B cell (primary cell): Measurements from ENCODE around the gene DNHD1. TPM values are rescaled to one million over a fixed set of nuclear protein-coding genes. Genes with fewer than 3 reads are reported as not detected.

Experiments
- ATAC-seq: fragments of 200-7000 bp; cut with Tn5 transposase; one replicate; pipeline ENCODE4 v1.10.0; 2021; ENCODE audit warnings: low read depth, mild to moderate bottlenecking, moderate number of reproducible peaks, moderate library complexity
- CTCF ChIA-PET: fragments of 350-600 bp; sonication (Branson Sonifier 250); formaldehyde crosslinking; loops from one replicate; lab custom pipeline; 2021; ENCODE audit warnings: antibody characterized with exemption, inconsistent platforms; lab: Charles Lee
- POLR2A ChIA-PET: fragments of 350-600 bp; sonication (Branson Sonifier 250); formaldehyde crosslinking; loops from one replicate; lab custom pipeline; 2021; ENCODE audit warnings: antibody characterized with exemption; lab: Charles Lee
- DNase-seq: peaks from one replicate; pipeline ENCODE4 v3.0.0; 2013
- H2AFZ ChIP-seq: 2 replicates; pipeline ENCODE4 v1.6.1; 2012; ENCODE audit warnings: mild to moderate bottlenecking, low read depth, low read length; ENCODE audit not compliant: insufficient read depth, poor library complexity, severe bottlenecking
- H3K27ac ChIP-seq, 2 donors: 1 replicate in 1 of 2; 2 replicates in 1 of 2; pipeline ENCODE4 v1.5.1; 2012 to 2013; ENCODE audit warnings: low read length in 2 of 2, mild to moderate bottlenecking in 2 of 2, moderate library complexity in 1 of 2
- H3K27me3 ChIP-seq, 4 experiments: fragments of 200-600 bp in 1 of 4; sonication (generic) in 1 of 4; replicated peaks in 1 of 4; 1 replicate in 2 of 4; 2 replicates in 2 of 4; pipeline versions ENCODE4 v1.6.1 to v1.7.0; 2013 to 2016; ENCODE audit warnings: low read length in 3 of 4, mild to moderate bottlenecking in 2 of 4, mixed read lengths in 1 of 4, moderate library complexity in 1 of 4; ENCODE audit not compliant: insufficient read depth in 4 of 4, control insufficient read depth in 3 of 4; ENCODE audit errors: control extremely low read depth in 1 of 4
- H3K36me3 ChIP-seq, 2 experiments: replicated peaks in 1 of 2; 1 replicate in 1 of 2; 2 replicates in 1 of 2; pipeline versions ENCODE4 v1.6.1 to v1.7.1; 2013; ENCODE audit warnings: low read length in 1 of 2; ENCODE audit not compliant: insufficient read depth in 2 of 2, control insufficient read depth in 1 of 2; ENCODE audit errors: control extremely low read depth in 1 of 2, extremely low read depth in 1 of 2
- H3K4me1 ChIP-seq, 2 donors: fragments of 200-600 bp in 1 of 2; sonication (generic) in 1 of 2; 1 replicate in 1 of 2; 2 replicates in 1 of 2; pipeline versions ENCODE4 v1.5.1 to v1.6.1; 2013 to 2017; ENCODE audit warnings: low read length in 2 of 2; ENCODE audit not compliant: control insufficient read depth in 2 of 2, insufficient read depth in 2 of 2
- H3K4me2 ChIP-seq: replicated peaks from 2 replicates; pipeline ENCODE3; 2012; ENCODE audit warnings: mild to moderate bottlenecking, low read depth, low read length; ENCODE audit not compliant: poor library complexity, severe bottlenecking
- H3K4me3 ChIP-seq, 5 experiments: fragments of 200-600 bp in 1 of 5; sonication (generic) in 1 of 5; 1 replicate in 3 of 5; 2 replicates in 2 of 5; pipeline versions ENCODE4 v1.5.1 to v1.7.0; 2011 to 2016; ENCODE audit warnings: low read length in 4 of 5, mild to moderate bottlenecking in 4 of 5, low read depth in 2 of 5, control low read depth in 1 of 5, moderate library complexity in 1 of 5; ENCODE audit not compliant: insufficient read depth in 1 of 5; ENCODE audit errors: control extremely low read depth in 1 of 5, extremely low read depth in 1 of 5
- H3K79me2 ChIP-seq: fragments of 200-600 bp; sonication (generic); one replicate; pipeline ENCODE4 v1.6.0; 2016; ENCODE audit warnings: low read length; ENCODE audit not compliant: control insufficient read depth, insufficient read depth
- H3K9ac ChIP-seq: fragments of 200-600 bp; sonication (generic); 2 replicates; pipeline ENCODE4 v1.6.1; 2017; ENCODE audit warnings: mild to moderate bottlenecking, low read length, moderate library complexity
- H3K9me3 ChIP-seq, 3 donors: one replicate each; pipeline versions ENCODE4 v1.6.1 to v1.7.1; 2013; ENCODE audit warnings: low read length in 2 of 3; ENCODE audit not compliant: control insufficient read depth in 2 of 3, insufficient read depth in 1 of 3; ENCODE audit errors: control extremely low read depth in 1 of 3
- H4K20me1 ChIP-seq: 2 replicates; pipeline ENCODE4 v1.6.0; 2012; ENCODE audit warnings: mild to moderate bottlenecking, low read length; ENCODE audit not compliant: insufficient read depth, control insufficient read depth, poor library complexity, severe bottlenecking
- H3K27ac Mint-ChIP-seq: one replicate; pipeline ENCODE4 v1.8.0; 2021; ENCODE audit warnings: mixed read lengths
- H3K27me3 Mint-ChIP-seq: one replicate; pipeline ENCODE4 v1.8.0; 2021; ENCODE audit warnings: mixed read lengths
- H3K4me1 Mint-ChIP-seq: one replicate; pipeline ENCODE4 v1.8.0; 2021; ENCODE audit warnings: mixed read lengths
- H3K4me3 Mint-ChIP-seq: one replicate; pipeline ENCODE4 v1.8.0; 2021; ENCODE audit warnings: mixed read lengths
- H3K9me3 Mint-ChIP-seq: one replicate; pipeline ENCODE4 v1.8.0; 2022; ENCODE audit warnings: mixed read lengths; ENCODE audit not compliant: insufficient read depth
- EZH2 ChIP-seq: IDR thresholded peaks from 2 replicates; pipeline ENCODE4 v1.6.1; 2012; ENCODE audit warnings: borderline replicate concordance, low read depth, mild to moderate bottlenecking, moderate library complexity, low read length; ENCODE audit not compliant: insufficient read depth, poor library complexity, severe bottlenecking
- WGBS: methylation state at CpG from one replicate; pipeline ENCODE4 v1.1.5; 2013; ENCODE audit warnings: missing lambda C conversion rate; ENCODE audit not compliant: insufficient coverage; 5-methylcytosine and 5-hydroxymethylcytosine counted together
- intact Hi-C: fragments of 100-400 bp; cut with micrococcal nuclease; formaldehyde crosslinking; loops from one replicate; pipeline ENCODE4 v1.10.0; 2022
- polyA plus RNA-seq: library from polyadenylated mRNA; depleted of rRNA; stranded (reverse); fragments of >200 nt; gene quantifications from 2 replicates; pipeline ENCODE4 v1.2.3, GENCODE V29; 2012
- total RNA-seq, 2 donors: library from RNA; stranded (reverse); fragments of 120-200 nt in 1 of 2; gene quantifications; 1 replicate in 1 of 2; 2 replicates in 1 of 2; pipeline versions ENCODE4 v1.2.3 to v1.2.4, GENCODE V29; 2013 to 2022
- TF ChIP-seq, protein P1 (sequence below): fragments of 200-600 bp; IDR thresholded peaks from one replicate; pipeline ENCODE4 v1.8.0; 2022; ENCODE audit warnings: antibody characterized with exemption, mild to moderate bottlenecking

DNHD1 gene
- total and polyA plus RNA-seq, 2 donors (not counting 1 experiment from before 2014, with no cell fraction given) = 53.9 to 58.2 TPM

DNA sequence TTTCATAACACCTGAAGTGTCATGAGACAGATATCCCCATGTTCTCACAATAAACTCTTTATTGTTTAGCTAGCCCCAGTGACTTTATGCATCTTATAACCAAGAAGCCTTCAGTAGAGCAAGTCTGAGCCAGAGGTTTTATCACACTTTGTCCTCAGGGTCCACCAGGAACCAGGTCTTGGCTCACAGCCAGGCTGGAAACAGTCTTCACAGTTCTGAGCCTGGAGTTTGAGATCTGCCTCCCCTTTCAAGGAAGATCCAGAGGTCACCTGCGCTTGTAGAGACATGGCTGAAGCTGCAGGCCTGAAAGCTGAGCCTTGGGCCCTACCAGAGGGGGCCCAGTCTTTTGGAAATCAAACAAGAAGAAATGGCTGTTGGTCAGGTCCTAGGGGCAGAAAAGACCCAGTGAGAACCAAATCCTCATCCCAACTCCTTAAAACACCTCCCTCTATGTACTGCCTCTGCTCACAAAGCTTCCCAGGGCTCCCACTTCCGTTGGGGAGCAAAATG lies 102.9 kb downstream of the DNHD1 start:
- ChIA-PET CTCF (no interaction called here), POLR2A (no interaction called here)
- H3K79me2 ChIP-seq = peaks cover 66% of the 10 kb centered on the region
- H3K27me3 ChIP-seq = no peaks in the 10 kb centered on the region
- peaks cover 21 to 24% of the 10 kb centered on the region in 2 donors for H3K4me1 ChIP-seq
- DNase-seq = no peak
- intact Hi-C loops = loop anchor here (5.0 kb wide), 3 partner anchors 68 to 368 kb away; partner anchors contain the start of gene FHIP1B
- no peak overlapping the region for H3K27ac ChIP-seq
- no peak for ATAC-seq
- H3K27ac Mint-ChIP-seq = no peak overlapping the region
- H3K4me3 Mint-ChIP-seq = no peak overlapping the region
- no peaks in the 10 kb centered on the region for H3K27me3 Mint-ChIP-seq
- peaks cover 22% of the 10 kb centered on the region for H3K4me1 Mint-ChIP-seq
- no peaks in the 10 kb centered on the region for H3K9me3 Mint-ChIP-seq
- H3K9me3 ChIP-seq = no peaks in the 10 kb centered on the region
- no peak overlapping the region for H3K4me2 ChIP-seq
- no peak overlapping the region for H2AFZ ChIP-seq
- H3K4me3 ChIP-seq = no peak overlapping the region
- TF ChIP-seq, protein P1, sequence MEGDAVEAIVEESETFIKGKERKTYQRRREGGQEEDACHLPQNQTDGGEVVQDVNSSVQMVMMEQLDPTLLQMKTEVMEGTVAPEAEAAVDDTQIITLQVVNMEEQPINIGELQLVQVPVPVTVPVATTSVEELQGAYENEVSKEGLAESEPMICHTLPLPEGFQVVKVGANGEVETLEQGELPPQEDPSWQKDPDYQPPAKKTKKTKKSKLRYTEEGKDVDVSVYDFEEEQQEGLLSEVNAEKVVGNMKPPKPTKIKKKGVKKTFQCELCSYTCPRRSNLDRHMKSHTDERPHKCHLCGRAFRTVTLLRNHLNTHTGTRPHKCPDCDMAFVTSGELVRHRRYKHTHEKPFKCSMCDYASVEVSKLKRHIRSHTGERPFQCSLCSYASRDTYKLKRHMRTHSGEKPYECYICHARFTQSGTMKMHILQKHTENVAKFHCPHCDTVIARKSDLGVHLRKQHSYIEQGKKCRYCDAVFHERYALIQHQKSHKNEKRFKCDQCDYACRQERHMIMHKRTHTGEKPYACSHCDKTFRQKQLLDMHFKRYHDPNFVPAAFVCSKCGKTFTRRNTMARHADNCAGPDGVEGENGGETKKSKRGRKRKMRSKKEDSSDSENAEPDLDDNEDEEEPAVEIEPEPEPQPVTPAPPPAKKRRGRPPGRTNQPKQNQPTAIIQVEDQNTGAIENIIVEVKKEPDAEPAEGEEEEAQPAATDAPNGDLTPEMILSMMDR = no peak
- no peak for TF ChIP-seq EZH2
- H3K36me3 ChIP-seq = peaks cover 0 to 53% of the 10 kb centered on the region in 2 experiments
- no peak overlapping the region for H3K9ac ChIP-seq
- WGBS = 100% methylated on average over 2 of the region's 2 CpGs
- H4K20me1 ChIP-seq = peaks cover 38% of the 10 kb centered on the region

DNA sequence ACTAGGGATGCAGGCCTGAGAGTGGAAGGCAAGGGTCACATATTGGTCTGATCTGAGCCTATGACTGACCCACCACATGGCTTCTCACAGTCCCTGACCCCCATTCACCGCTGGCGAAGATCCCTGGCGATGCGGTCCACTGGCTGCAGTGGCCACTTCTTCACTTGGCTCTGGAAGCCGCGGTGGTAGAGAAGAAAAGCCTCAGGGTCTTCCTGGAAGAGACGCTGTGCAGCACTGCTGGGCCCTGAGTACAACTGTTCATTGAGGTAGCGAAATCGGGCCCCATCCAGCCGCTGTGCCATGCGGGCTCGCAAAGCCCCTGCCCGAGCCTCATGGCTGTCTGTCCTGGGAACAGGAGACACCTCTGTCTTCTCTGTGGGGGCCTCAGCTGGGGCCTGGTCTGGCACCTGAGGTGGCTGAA lies 104.0 kb downstream of the DNHD1 start:
- intact Hi-C loops = loop anchor here (5.0 kb wide), 3 partner anchors 69 to 369 kb away; partner anchors contain the start of gene FHIP1B
- ChIA-PET CTCF (interaction anchor here (1.2 kb wide), 1 partner anchor 26 kb away, joined by 3 read pairs; no protein-coding TSS in a partner anchor), POLR2A (no interaction called here)
- ATAC-seq = no peak
- no peak for DNase-seq
- no peak overlapping the region for H3K9ac ChIP-seq
- TF ChIP-seq EZH2 = no peak
- TF ChIP-seq, protein P1 = no peak
- no peak overlapping the region for H3K4me3 ChIP-seq
- H3K27me3 ChIP-seq = no peaks in the 10 kb centered on the region
- no peaks in the 10 kb centered on the region for H3K9me3 ChIP-seq
- no peaks in the 10 kb centered on the region for H3K9me3 Mint-ChIP-seq
- H3K4me3 Mint-ChIP-seq = no peak overlapping the region
- H3K79me2 ChIP-seq = peaks cover 77% of the 10 kb centered on the region
- no peak overlapping the region for H3K27ac ChIP-seq
- H3K4me1 Mint-ChIP-seq = peaks cover 24% of the 10 kb centered on the region
- H3K4me1 ChIP-seq = peaks cover 32 to 35% of the 10 kb centered on the region in 2 donors
- no peak overlapping the region for H3K4me2 ChIP-seq
- no peak overlapping the region for H3K27ac Mint-ChIP-seq
- no peak overlapping the region for H2AFZ ChIP-seq
- H3K36me3 ChIP-seq = peaks cover 0 to 49% of the 10 kb centered on the region in 2 experiments
- no peaks in the 10 kb centered on the region for H3K27me3 Mint-ChIP-seq
- WGBS = 99% methylated on average over 13 of the region's 13 CpGs
- H4K20me1 ChIP-seq = peaks cover 38% of the 10 kb centered on the region
